Measurements from ENCODE around the gene CHAD. TPM values are rescaled to one million over a fixed set of nuclear protein-coding genes. Genes with fewer than 3 reads are reported as not detected.

The CHAD gene, protein sequence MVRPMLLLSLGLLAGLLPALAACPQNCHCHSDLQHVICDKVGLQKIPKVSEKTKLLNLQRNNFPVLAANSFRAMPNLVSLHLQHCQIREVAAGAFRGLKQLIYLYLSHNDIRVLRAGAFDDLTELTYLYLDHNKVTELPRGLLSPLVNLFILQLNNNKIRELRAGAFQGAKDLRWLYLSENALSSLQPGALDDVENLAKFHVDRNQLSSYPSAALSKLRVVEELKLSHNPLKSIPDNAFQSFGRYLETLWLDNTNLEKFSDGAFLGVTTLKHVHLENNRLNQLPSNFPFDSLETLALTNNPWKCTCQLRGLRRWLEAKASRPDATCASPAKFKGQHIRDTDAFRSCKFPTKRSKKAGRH
- total RNA-seq (2014; rRNA removed; shearing (Covaris generic)) (not detected in 2 replicates), polyA plus RNA-seq (2016; fragmentation: Nextera tagmentation; extraction: Ambion mirVana) (not detected in 2 replicates)

DNA sequence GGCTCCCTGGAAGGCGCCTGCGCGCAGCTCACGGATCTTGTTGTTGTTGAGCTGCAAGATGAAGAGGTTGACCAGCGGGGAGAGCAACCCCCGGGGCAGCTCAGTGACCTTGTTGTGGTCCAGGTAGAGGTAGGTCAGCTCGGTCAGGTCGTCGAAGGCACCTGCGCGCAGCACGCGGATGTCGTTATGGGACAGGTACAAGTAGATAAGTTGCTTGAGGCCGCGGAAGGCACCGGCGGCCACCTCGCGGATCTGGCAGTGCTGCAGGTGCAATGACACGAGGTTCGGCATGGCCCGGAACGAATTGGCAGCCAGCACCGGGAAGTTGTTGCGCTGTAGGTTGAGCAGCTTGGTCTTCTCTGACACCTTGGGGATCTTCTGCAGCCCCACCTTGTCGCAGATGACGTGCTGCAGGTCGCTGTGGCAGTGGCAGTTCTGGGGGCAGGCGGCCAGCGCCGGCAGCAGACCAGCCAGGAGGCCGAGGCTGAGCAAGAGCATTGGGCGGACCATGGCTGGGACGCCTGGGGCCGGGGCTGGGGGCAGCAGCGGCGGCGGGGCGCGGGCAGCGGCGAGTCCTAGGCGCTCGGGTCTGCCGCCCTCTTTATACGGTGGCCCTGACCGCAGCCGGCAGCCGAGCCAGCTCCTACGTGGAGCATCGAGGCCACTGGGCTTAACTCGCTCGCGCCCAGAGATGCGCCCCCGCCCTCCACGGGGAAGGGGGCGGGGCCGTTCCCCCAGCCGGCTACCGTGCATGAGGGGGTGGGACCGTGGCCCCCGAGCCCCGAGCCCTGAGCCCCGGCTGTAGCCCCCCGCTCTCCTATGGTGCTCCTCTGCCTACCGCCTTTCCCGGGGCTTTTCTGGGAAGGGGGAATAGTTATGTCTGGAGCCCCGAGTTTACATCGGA is at the start of gene CHAD:
Gene CHAD (minus strand): TSS at position 577 of the 904 bp plus-strand sequence. CDS start 67 bp downstream, at position 510.
- no peaks in the 10 kb centered on the region for H3K9me3 ChIP-seq (ENCODE audit: low read depth)
- H3K27ac ChIP-seq = no peak within 1 kb of the TSS
- 19 to 32% methylated on average over 44 to 64 of the region's 71 CpGs for WGBS, 2 experiments (ENCODE audit: low coverage in 1 of 2, low lambda C conversion rate in 2 of 2, missing lambda C conversion rate in 2 of 2)
- no peak within 1 kb of the TSS for H3K9ac ChIP-seq
- H3K9me2 ChIP-seq (ENCODE audit: insufficient read depth) = no peaks in the 10 kb centered on the region
- H3K27me3 ChIP-seq (replicated peaks; ENCODE audit: insufficient read depth) = peaks cover 13% of the 10 kb centered on the region
- in situ Hi-C loops (cut with MboI) = no loop called here
- H3K36me3 ChIP-seq (ENCODE audit: low read depth) = no peaks in the 10 kb centered on the region
- peak within 1 kb of the TSS; percentile 69 for H3K4me2 ChIP-seq (ENCODE audit: unreplicated experiment)
- 0 out of 2 replicates have a peak, but pooled peaks have one; percentile 12 for TF ChIP-seq EZH2phosphoT487 (IDR thresholded peaks at IDR 0.05; ENCODE audit: insufficient read depth, low read depth)
- peak; percentile 60 for TF ChIP-seq EZH2 (IDR thresholded peaks at IDR 0.05; ENCODE audit: insufficient read depth, poor library complexity, severe bottlenecking)
- H3K4me3 ChIP-seq = peak within 1 kb of the TSS; percentile 63
- no peak within 1 kb of the TSS for H2AFZ ChIP-seq
- no peaks in the 10 kb centered on the region for H3K4me1 ChIP-seq (ENCODE audit: insufficient read depth)
- peak; percentile 59 for DNase-seq
- H4K20me1 ChIP-seq (ENCODE audit: insufficient read depth) = no peaks in the 10 kb centered on the region
- no peaks in the 10 kb centered on the region for H3F3A ChIP-seq (ENCODE audit: insufficient read depth)
- H3K79me2 ChIP-seq (ENCODE audit: insufficient read depth) = no peaks in the 10 kb centered on the region

DNA sequence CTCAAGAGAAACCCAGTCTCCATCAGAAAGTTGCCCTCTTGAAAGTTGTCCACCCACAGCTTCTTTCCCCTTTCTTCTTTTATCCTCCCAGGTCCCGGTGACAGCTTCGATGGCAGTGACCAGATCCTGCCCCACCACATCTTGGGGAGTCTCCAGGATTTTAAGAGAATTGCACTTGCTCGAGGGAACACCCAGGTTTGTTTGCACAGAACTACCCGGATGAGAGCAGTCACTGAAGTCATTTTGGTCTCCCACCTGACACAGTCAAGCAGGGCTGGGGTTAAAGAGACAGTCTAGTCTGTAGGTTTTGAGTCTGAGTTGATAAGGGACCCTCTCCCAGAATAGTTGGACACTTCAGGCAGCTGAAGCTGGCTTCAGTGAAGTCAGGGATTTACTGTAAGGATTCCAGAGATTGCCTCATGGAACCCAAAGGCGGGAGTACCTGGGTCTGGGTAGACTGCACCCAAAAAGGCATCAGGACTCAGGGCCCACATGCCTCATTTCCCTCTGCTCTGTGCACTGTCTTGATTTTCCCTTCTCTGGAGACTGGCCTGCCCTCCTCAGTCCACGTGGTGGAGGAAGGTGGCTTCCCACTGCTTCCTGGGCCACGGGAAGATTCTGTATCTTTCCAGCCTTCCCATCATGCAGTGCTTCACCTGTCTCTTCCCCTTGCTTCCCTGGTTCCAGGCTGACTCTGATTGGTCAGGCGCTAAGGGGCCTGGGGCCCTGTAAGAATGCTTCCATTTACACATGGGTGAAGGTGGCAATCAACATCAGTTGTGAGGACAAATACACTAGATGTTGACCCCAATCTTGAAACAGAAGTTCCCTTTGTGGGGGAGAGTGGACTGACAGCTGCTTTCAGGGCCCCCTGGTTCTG is 49.1 kb upstream of the CHAD start:
- H2AFZ ChIP-seq = no peak overlapping the region
- no peak overlapping the region for H3K27ac ChIP-seq
- no peaks in the 10 kb centered on the region for H4K20me1 ChIP-seq (ENCODE audit: insufficient read depth)
- no peak overlapping the region for H3K4me3 ChIP-seq
- no peak for DNase-seq
- TF ChIP-seq EZH2 (IDR thresholded peaks at IDR 0.05; ENCODE audit: insufficient read depth, poor library complexity, severe bottlenecking) (no peak), EZH2phosphoT487 (IDR thresholded peaks at IDR 0.05; ENCODE audit: insufficient read depth, low read depth) (no peak)
- H3K27me3 ChIP-seq (replicated peaks; ENCODE audit: insufficient read depth) = no peaks in the 10 kb centered on the region
- no peaks in the 10 kb centered on the region for H3K9me3 ChIP-seq (ENCODE audit: low read depth)
- no peaks in the 10 kb centered on the region for H3F3A ChIP-seq (ENCODE audit: insufficient read depth)
- no peaks in the 10 kb centered on the region for H3K36me3 ChIP-seq (ENCODE audit: low read depth)
- H3K4me1 ChIP-seq (ENCODE audit: insufficient read depth) = peaks cover 11% of the 10 kb centered on the region; the same call in 1 of the 2 replicates
- H3K9me2 ChIP-seq (ENCODE audit: insufficient read depth) = no peaks in the 10 kb centered on the region
- H3K79me2 ChIP-seq (ENCODE audit: insufficient read depth) = no peaks in the 10 kb centered on the region
- 73 to 82% methylated on average over 8 of the region's 8 CpGs for WGBS, 2 experiments (ENCODE audit: low coverage in 1 of 2, low lambda C conversion rate in 2 of 2, missing lambda C conversion rate in 2 of 2)
- no peak overlapping the region for H3K4me2 ChIP-seq (ENCODE audit: unreplicated experiment)
- H3K9ac ChIP-seq = no peak overlapping the region
- in situ Hi-C loops (cut with MboI) = loop anchor here (25.0 kb wide), 1 partner anchor 445 kb away; no protein-coding TSS in a partner anchor

DNA sequence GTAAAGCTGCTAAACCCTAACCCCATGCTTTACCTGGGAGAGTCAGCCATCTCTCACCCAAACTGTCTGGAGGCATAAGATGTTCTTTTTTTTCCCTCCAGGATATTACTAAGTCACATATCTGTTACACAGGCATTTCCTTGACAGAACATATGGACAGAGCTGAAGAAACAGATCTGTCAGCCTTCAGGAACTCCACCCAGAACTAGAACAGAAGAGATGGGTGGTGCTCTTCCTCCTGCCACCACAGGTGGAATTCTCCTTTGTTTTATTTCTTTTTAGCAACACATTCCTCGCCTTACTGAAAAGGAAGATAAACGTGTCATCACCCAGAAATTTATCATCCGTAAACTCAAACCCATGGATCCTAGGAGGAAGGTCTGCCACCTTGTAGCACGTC is 48.3 kb upstream of the CHAD start:
- peaks cover 11% of the 10 kb centered on the region; the same call in 1 of the 2 replicates for H3K4me1 ChIP-seq (ENCODE audit: insufficient read depth)
- H3K9ac ChIP-seq = no peak overlapping the region
- in situ Hi-C loops (cut with MboI) = loop anchor here (25.0 kb wide), 1 partner anchor 445 kb away; no protein-coding TSS in a partner anchor
- H2AFZ ChIP-seq = no peak overlapping the region
- H3K4me3 ChIP-seq = no peak overlapping the region
- no peak overlapping the region for H3K27ac ChIP-seq
- no peaks in the 10 kb centered on the region for H4K20me1 ChIP-seq (ENCODE audit: insufficient read depth)
- H3K9me3 ChIP-seq (ENCODE audit: low read depth) = no peaks in the 10 kb centered on the region
- no peaks in the 10 kb centered on the region for H3K79me2 ChIP-seq (ENCODE audit: insufficient read depth)
- DNase-seq = no peak
- no peaks in the 10 kb centered on the region for H3K9me2 ChIP-seq (ENCODE audit: insufficient read depth)
- H3F3A ChIP-seq (ENCODE audit: insufficient read depth) = no peaks in the 10 kb centered on the region
- TF ChIP-seq EZH2 (IDR thresholded peaks at IDR 0.05; ENCODE audit: insufficient read depth, poor library complexity, severe bottlenecking) (no peak), EZH2phosphoT487 (IDR thresholded peaks at IDR 0.05; ENCODE audit: insufficient read depth, low read depth) (no peak)
- no peak overlapping the region for H3K4me2 ChIP-seq (ENCODE audit: unreplicated experiment)
- no peaks in the 10 kb centered on the region for H3K36me3 ChIP-seq (ENCODE audit: low read depth)
- WGBS, 2 experiments (ENCODE audit: low coverage in 1 of 2, low lambda C conversion rate in 2 of 2, missing lambda C conversion rate in 2 of 2) = 74 to 80% methylated on average over 4 of the region's 4 CpGs
- no peaks in the 10 kb centered on the region for H3K27me3 ChIP-seq (replicated peaks; ENCODE audit: insufficient read depth)
